Colonic mucosa (tissue), 4 donors: ENCODE results near the gene IL22RA1. TPM values are rescaled to one million over a fixed set of nuclear protein-coding genes. Genes with fewer than 3 reads are reported as not detected.

Source experiments
- DNase-seq: peaks from one replicate; pipeline ENCODE4 v3.0.0-alpha.2; 2020
- H3K27ac ChIP-seq: fragments of 200-600 bp; one replicate; pipeline ENCODE4 v1.8.0; 2021
- H3K27me3 ChIP-seq: fragments of 200-600 bp; one replicate; pipeline ENCODE4 v1.8.0; 2021
- H3K36me3 ChIP-seq: fragments of 200-600 bp; one replicate; pipeline ENCODE4 v1.8.0; 2021
- H3K4me1 ChIP-seq: fragments of 200-600 bp; one replicate; pipeline ENCODE4 v1.8.0; 2021; ENCODE audit warnings: mild to moderate bottlenecking
- H3K4me3 ChIP-seq: fragments of 200-600 bp; one replicate; pipeline ENCODE4 v1.8.0; 2021
- H3K9ac ChIP-seq, 2 donors: one replicate each; pipeline ENCODE4 v1.7.0; 2013; ENCODE audit warnings: control low read depth in 2 of 2, low read depth in 2 of 2, low read length in 2 of 2
- H3K9me3 ChIP-seq: fragments of 200-600 bp; one replicate; pipeline ENCODE4 v1.8.0; 2021
- CTCF ChIP-seq: fragments of 200-600 bp; IDR thresholded peaks from one replicate; pipeline ENCODE4 v1.8.0; 2022; ENCODE audit warnings: antibody characterized with exemption, mild to moderate bottlenecking
- intact Hi-C: fragments of 100-400 bp; cut with DNase I; formaldehyde crosslinking; loops from one replicate; pipeline ENCODE4 v1.14.1; 2022
- total RNA-seq, 2 donors: library from RNA; stranded (reverse); fragmentation: NEBNext Ultra II Directional in 1 of 2; extraction: Animal tissue kit (Norgen Biotek cat#: 25700) in 1 of 2; gene quantifications; one replicate each; pipeline ENCODE4 v1.2.1, GENCODE V29; 2021
- donor health status: healthy.
- donor health status: DM: no; HTN: no; CAD: no.
- donor health status: DM: no; HTN: no; CAD: no.

Gene IL22RA1
- total RNA-seq, 2 donors from 2014 or later = 15.5 to 17.3 TPM

- no peak overlapping the region for H3K27ac ChIP-seq
- no peaks in the 10 kb centered on the region for H3K9me3 ChIP-seq
- no peaks in the 10 kb centered on the region for H3K36me3 ChIP-seq
- peak overlapping the region in 1 of 2 donors; percentile 7 for H3K9ac ChIP-seq
- H3K4me1 ChIP-seq = peaks cover 7% of the 10 kb centered on the region
- intact Hi-C loops = loop anchor here (5.0 kb wide), 1 partner anchor 38 kb away; no protein-coding TSS in a partner anchor
- no peak for TF ChIP-seq CTCF
- DNase-seq = no peak
- H3K4me3 ChIP-seq = no peak overlapping the region
- H3K27me3 ChIP-seq = no peaks in the 10 kb centered on the region
Measured at GRCh38 chr1:24109686-24110475, 33.1 kb downstream of the IL22RA1 start.

GRCh38 chr1:24109166-24109483 lies 33.8 kb downstream of the IL22RA1 start:
- H3K4me3 ChIP-seq = no peak overlapping the region
- H3K9me3 ChIP-seq = no peaks in the 10 kb centered on the region
- no peak overlapping the region for H3K9ac ChIP-seq
- H3K27me3 ChIP-seq = no peaks in the 10 kb centered on the region
- H3K4me1 ChIP-seq = peaks cover 7% of the 10 kb centered on the region
- H3K36me3 ChIP-seq = no peaks in the 10 kb centered on the region
- intact Hi-C loops = no loop called here
- TF ChIP-seq CTCF = no peak
- no peak for DNase-seq
- H3K27ac ChIP-seq = no peak overlapping the region

GRCh38 chr1:24108334-24109165 lies 34.4 kb downstream of the IL22RA1 start:
- Histone ChIP-seq H3K9me3 (no peaks in the 10 kb centered on the region), H3K36me3 (no peaks in the 10 kb centered on the region), H3K4me1 (peaks cover 7% of the 10 kb centered on the region), H3K9ac (peak overlapping the region in 1 of 2 donors; percentile 1), H3K27me3 (no peaks in the 10 kb centered on the region), H3K27ac (peak overlapping the region; percentile 55), H3K4me3 (no peak overlapping the region)
- TF ChIP-seq CTCF = no peak
- peak; percentile 59 for DNase-seq
- intact Hi-C loops = no loop called here

GRCh38 chr1:24107462-24108138 lies 35.3 kb downstream of the IL22RA1 start:
- H3K27ac ChIP-seq = peak overlapping the region; percentile 55
- no peaks in the 10 kb centered on the region for H3K27me3 ChIP-seq
- no peak for TF ChIP-seq CTCF
- H3K4me3 ChIP-seq = no peak overlapping the region
- H3K9ac ChIP-seq = no peak overlapping the region
- intact Hi-C loops = no loop called here
- no peaks in the 10 kb centered on the region for H3K36me3 ChIP-seq
- no peaks in the 10 kb centered on the region for H3K9me3 ChIP-seq
- peak; percentile 52 for DNase-seq
- H3K4me1 ChIP-seq = peaks cover 7% of the 10 kb centered on the region

- DNase-seq = peak; percentile 49
- Histone ChIP-seq H3K27ac (no peak overlapping the region), H3K36me3 (no peaks in the 10 kb centered on the region), H3K27me3 (no peaks in the 10 kb centered on the region), H3K9me3 (no peaks in the 10 kb centered on the region), H3K4me3 (no peak overlapping the region), H3K4me1 (peaks cover 7% of the 10 kb centered on the region), H3K9ac (no peak overlapping the region)
- no peak for TF ChIP-seq CTCF
- intact Hi-C loops = no loop called here
Measured at GRCh38 chr1:24105368-24106160, 37.4 kb downstream of the IL22RA1 start.
